PFSK-1 (cell line): ENCODE measurements around the gene VN1R4.

ENCODE experiments used
- POLR2AphosphoS5 ChIP-seq: IDR thresholded peaks from 2 replicates; pipeline ENCODE4 v1.6.1; 2012; ENCODE audit warnings: low read depth, mild to moderate bottlenecking, control low read depth, low read length, moderate library complexity
- SIN3A ChIP-seq: IDR thresholded peaks from 2 replicates; pipeline ENCODE4 v1.6.1; 2012; ENCODE audit warnings: mild to moderate bottlenecking, low read length, moderate library complexity, borderline replicate concordance; ENCODE audit not compliant: insufficient read depth

DNA sequence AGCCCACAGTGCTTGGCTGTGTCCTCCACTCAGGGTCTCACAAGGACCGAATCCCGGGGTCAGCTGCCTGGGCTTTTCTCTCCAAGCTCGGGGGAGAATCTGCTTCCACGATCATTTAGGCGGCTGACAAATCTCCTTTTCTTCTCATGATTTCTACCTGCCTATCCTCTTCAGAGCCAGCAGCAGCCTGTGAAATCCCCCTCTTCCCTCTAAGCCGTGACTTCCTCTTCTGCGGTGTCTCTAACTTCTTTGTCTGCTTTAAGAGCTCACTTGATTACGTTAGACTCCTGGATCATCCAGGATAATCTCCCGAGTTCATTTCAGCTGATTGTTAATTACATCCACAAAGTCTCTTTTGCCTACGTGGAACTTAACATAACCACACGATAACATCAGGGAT is 43.5 kb upstream of the VN1R4 start:
- TF ChIP-seq POLR2AphosphoS5 (no peak), SIN3A (no peak)
